Mesenchymal stem cell (in vitro differentiated cells and primary cell): ENCODE data around the gene ANKS1A.

ENCODE experiments used
- DNase-seq: peaks from one replicate; pipeline ENCODE4 v3.0.0-alpha.2; 2013
- H2AFZ ChIP-seq: one replicate; pipeline ENCODE4 v1.6.1; 2013; ENCODE audit warnings: low read depth, mild to moderate bottlenecking, control low read depth, inconsistent platforms, low read length, moderate library complexity
- H2AK5ac ChIP-seq: 2 replicates; pipeline ENCODE4 v1.6.1; 2013; ENCODE audit warnings: low read length, moderate library complexity, mild to moderate bottlenecking, inconsistent platforms; ENCODE audit not compliant: severe bottlenecking
- H2BK120ac ChIP-seq: one replicate; pipeline ENCODE4 v1.6.1; 2013; ENCODE audit warnings: low read depth, mild to moderate bottlenecking, inconsistent platforms, low read length, moderate library complexity
- H2BK12ac ChIP-seq, 2 experiments: one replicate each; pipeline ENCODE4 v1.6.1; 2013; ENCODE audit warnings: inconsistent platforms in 2 of 2, low read length in 2 of 2, mild to moderate bottlenecking in 2 of 2, moderate library complexity in 2 of 2, control low read depth in 1 of 2
- H2BK15ac ChIP-seq: one replicate; pipeline ENCODE4 v1.6.1; 2013; ENCODE audit warnings: mild to moderate bottlenecking, low read depth, inconsistent platforms; ENCODE audit not compliant: poor library complexity, severe bottlenecking
- H2BK5ac ChIP-seq: 2 replicates; pipeline ENCODE4 v1.6.1; 2013; ENCODE audit warnings: low read depth, mild to moderate bottlenecking, low read length, control low read depth, inconsistent platforms; ENCODE audit not compliant: poor library complexity, severe bottlenecking
- H3K14ac ChIP-seq, 2 experiments: one replicate each; pipeline ENCODE4 v1.6.1; 2013; ENCODE audit warnings: inconsistent platforms in 2 of 2, low read length in 2 of 2, control low read depth in 1 of 2, mild to moderate bottlenecking in 1 of 2, moderate library complexity in 1 of 2
- H3K18ac ChIP-seq, 2 experiments: one replicate each; pipeline ENCODE4 v1.6.1; 2013; ENCODE audit warnings: inconsistent platforms in 2 of 2, low read length in 2 of 2, control low read depth in 1 of 2, low read depth in 1 of 2, mild to moderate bottlenecking in 1 of 2
- H3K23ac ChIP-seq, 2 experiments: one replicate each; pipeline ENCODE4 v1.6.1; 2013; ENCODE audit warnings: inconsistent platforms in 2 of 2, low read length in 2 of 2, mild to moderate bottlenecking in 2 of 2, moderate library complexity in 2 of 2, control low read depth in 1 of 2
- H3K27ac ChIP-seq: 2 replicates; pipeline ENCODE4 v1.5.1; 2013; ENCODE audit warnings: mild to moderate bottlenecking, moderate library complexity, low read length, control low read depth, inconsistent platforms; ENCODE audit not compliant: poor library complexity, severe bottlenecking
- H3K27me3 ChIP-seq, 2 experiments: 2 replicates each; pipeline versions ENCODE4 v1.6.1 to v1.7.0; 2013; ENCODE audit warnings: low read length in 2 of 2, mild to moderate bottlenecking in 2 of 2, moderate library complexity in 2 of 2, control low read depth in 1 of 2, inconsistent platforms in 1 of 2; ENCODE audit not compliant: control insufficient read depth in 1 of 2, insufficient read depth in 1 of 2
- H3K36me3 ChIP-seq, 2 experiments: 2 replicates each; pipeline versions ENCODE4 v1.6.1 to v1.7.0; 2013; ENCODE audit warnings: low read length in 2 of 2, control low read depth in 1 of 2, inconsistent platforms in 1 of 2, low read depth in 1 of 2, mild to moderate bottlenecking in 1 of 2; ENCODE audit not compliant: insufficient read depth in 2 of 2, control insufficient read depth in 1 of 2
- H3K4ac ChIP-seq, 2 experiments: one replicate each; pipeline ENCODE4 v1.6.1; 2013; ENCODE audit warnings: inconsistent platforms in 2 of 2, low read length in 2 of 2, mild to moderate bottlenecking in 2 of 2, moderate library complexity in 2 of 2, control low read depth in 1 of 2, low read depth in 1 of 2
- H3K4me1 ChIP-seq: 2 replicates; pipeline ENCODE4 v1.6.1; 2013; ENCODE audit warnings: low read depth, low read length, control low read depth; ENCODE audit not compliant: control insufficient read depth, insufficient read depth
- H3K4me2 ChIP-seq: 2 replicates; pipeline ENCODE4 v1.6.1; 2013; ENCODE audit warnings: low read length, mild to moderate bottlenecking, inconsistent platforms; ENCODE audit not compliant: poor library complexity, severe bottlenecking
- H3K4me3 ChIP-seq, 2 experiments: 2 replicates each; pipeline versions ENCODE4 v1.5.1 to v1.7.0; 2013; ENCODE audit warnings: low read length in 2 of 2, mild to moderate bottlenecking in 2 of 2, control low read depth in 1 of 2, low read depth in 1 of 2; ENCODE audit not compliant: insufficient read depth in 1 of 2
- H3K79me1 ChIP-seq: replicated peaks from 2 replicates; pipeline ENCODE4 v1.6.1; 2013; ENCODE audit warnings: mild to moderate bottlenecking, control low read depth, low read length, inconsistent platforms; ENCODE audit not compliant: poor library complexity, severe bottlenecking
- H3K9ac ChIP-seq: 2 replicates; pipeline ENCODE4 v1.7.0; 2013; ENCODE audit warnings: mild to moderate bottlenecking, low read length, moderate library complexity
- H3K9me3 ChIP-seq: 2 replicates; pipeline ENCODE4 v1.7.0; 2013; ENCODE audit warnings: mild to moderate bottlenecking, low read length; ENCODE audit not compliant: control insufficient read depth
- H4K8ac ChIP-seq: one replicate; pipeline ENCODE4 v1.6.1; 2013; ENCODE audit warnings: inconsistent platforms, mild to moderate bottlenecking, low read length, moderate library complexity
- H4K91ac ChIP-seq: one replicate; pipeline ENCODE4 v1.6.1; 2013; ENCODE audit warnings: mild to moderate bottlenecking, low read length, inconsistent platforms
- WGBS: methylation state at CpG from one replicate; pipeline ENCODE4 v1.1.7; 2013; ENCODE audit warnings: mixed read lengths; 5-methylcytosine and 5-hydroxymethylcytosine counted together

ANKS1A gene

GRCh38 chr6:34967461-34967860 is 78.4 kb downstream of the ANKS1A start:
- Histone ChIP-seq H2BK12ac (no peak overlapping the region), H2AK5ac (no peak overlapping the region), H3K14ac (no peak overlapping the region), H4K91ac (no peak overlapping the region), H2BK15ac (no peak overlapping the region), H3K4me1 (no peaks in the 10 kb centered on the region), H3K4ac (no peak overlapping the region), H3K18ac (no peak overlapping the region), H2BK120ac (no peak overlapping the region), H4K8ac (no peak overlapping the region), H3K27me3 (no peaks in the 10 kb centered on the region), H3K4me2 (no peak overlapping the region), H3K79me1 (peaks cover 10% of the 10 kb centered on the region), H3K36me3 (peaks cover 3 to 6% of the 10 kb centered on the region in 2 experiments), H2AFZ (no peak overlapping the region), H3K9ac (no peak overlapping the region), H3K9me3 (no peaks in the 10 kb centered on the region), H3K23ac (no peak overlapping the region), H3K27ac (no peak overlapping the region), H2BK5ac (no peak overlapping the region), H3K4me3 (no peak overlapping the region)
- WGBS = 87% methylated on average over 3 of the region's 3 CpGs
- no peak for DNase-seq

GRCh38 chr6:34969662-34970265 is 80.7 kb downstream of the ANKS1A start:
- no peak overlapping the region for H3K4me2 ChIP-seq
- H3K4me1 ChIP-seq = no peaks in the 10 kb centered on the region
- no peak overlapping the region for H2AFZ ChIP-seq
- H2BK120ac ChIP-seq = no peak overlapping the region
- DNase-seq = peak; percentile 43
- no peak overlapping the region for H3K4me3 ChIP-seq
- H2BK15ac ChIP-seq = no peak overlapping the region
- no peaks in the 10 kb centered on the region for H3K27me3 ChIP-seq
- no peak overlapping the region for H2BK5ac ChIP-seq
- H3K18ac ChIP-seq = no peak overlapping the region
- H2BK12ac ChIP-seq = no peak overlapping the region
- peaks cover 3 to 6% of the 10 kb centered on the region in 2 experiments for H3K36me3 ChIP-seq
- H4K91ac ChIP-seq = no peak overlapping the region
- H3K4ac ChIP-seq = no peak overlapping the region
- H3K79me1 ChIP-seq = peaks cover 10% of the 10 kb centered on the region
- no peak overlapping the region for H3K27ac ChIP-seq
- no peaks in the 10 kb centered on the region for H3K9me3 ChIP-seq
- no peak overlapping the region for H3K23ac ChIP-seq
- no peak overlapping the region for H4K8ac ChIP-seq
- no peak overlapping the region for H2AK5ac ChIP-seq
- no peak overlapping the region for H3K14ac ChIP-seq
- H3K9ac ChIP-seq = no peak overlapping the region
- WGBS = 89% methylated on average over 7 of the region's 7 CpGs

- no peaks in the 10 kb centered on the region for H3K27me3 ChIP-seq
- H4K91ac ChIP-seq = no peak overlapping the region
- H2BK120ac ChIP-seq = no peak overlapping the region
- WGBS = 100% methylated on average over 3 of the region's 3 CpGs
- H3K36me3 ChIP-seq = peaks cover 3 to 6% of the 10 kb centered on the region in 2 experiments
- no peak overlapping the region for H3K9ac ChIP-seq
- no peaks in the 10 kb centered on the region for H3K4me1 ChIP-seq
- no peak overlapping the region for H3K4ac ChIP-seq
- DNase-seq = no peak
- H2AK5ac ChIP-seq = no peak overlapping the region
- no peak overlapping the region for H3K4me2 ChIP-seq
- H3K79me1 ChIP-seq = peaks cover 10% of the 10 kb centered on the region
- no peak overlapping the region for H3K27ac ChIP-seq
- no peaks in the 10 kb centered on the region for H3K9me3 ChIP-seq
- no peak overlapping the region for H3K23ac ChIP-seq
- no peak overlapping the region for H4K8ac ChIP-seq
- no peak overlapping the region for H2BK5ac ChIP-seq
- no peak overlapping the region for H3K4me3 ChIP-seq
- no peak overlapping the region for H2BK15ac ChIP-seq
- no peak overlapping the region for H2BK12ac ChIP-seq
- H3K14ac ChIP-seq = no peak overlapping the region
- H3K18ac ChIP-seq = no peak overlapping the region
- H2AFZ ChIP-seq = no peak overlapping the region
Measured at GRCh38 chr6:34970488-34970887, 81.4 kb downstream of the ANKS1A start.

GRCh38 chr6:34970957-34971356 is 81.9 kb downstream of the ANKS1A start:
- peaks cover 7% of the 10 kb centered on the region for H3K79me1 ChIP-seq
- H3K4me2 ChIP-seq = no peak overlapping the region
- H3K18ac ChIP-seq = no peak overlapping the region
- H3K23ac ChIP-seq = no peak overlapping the region
- no peak overlapping the region for H4K8ac ChIP-seq
- H2BK15ac ChIP-seq = no peak overlapping the region
- peaks cover 3 to 6% of the 10 kb centered on the region in 2 experiments for H3K36me3 ChIP-seq
- H2BK120ac ChIP-seq = no peak overlapping the region
- no peak overlapping the region for H3K4me3 ChIP-seq
- peak; percentile 46 for DNase-seq
- peak overlapping the region; percentile 50 for H3K9ac ChIP-seq
- no peak overlapping the region for H2BK5ac ChIP-seq
- no peaks in the 10 kb centered on the region for H3K27me3 ChIP-seq
- no peak overlapping the region for H4K91ac ChIP-seq
- H2AFZ ChIP-seq = no peak overlapping the region
- H3K9me3 ChIP-seq = no peaks in the 10 kb centered on the region
- no peak overlapping the region for H3K14ac ChIP-seq
- 50% methylated on average over 1 of the region's 2 CpGs for WGBS
- H2BK12ac ChIP-seq = no peak overlapping the region
- H3K27ac ChIP-seq = no peak overlapping the region
- no peak overlapping the region for H2AK5ac ChIP-seq
- no peak overlapping the region for H3K4ac ChIP-seq
- H3K4me1 ChIP-seq = no peaks in the 10 kb centered on the region
